IPS-15b (cell line): Measurements from ENCODE around the gene THAP4.
A peak's percentile ranks its signal among the peaks of the same experiment; 100 is the strongest.

Experiments
- H3K27me3 ChIP-seq: one replicate; pipeline ENCODE4 v1.6.1; 2013; ENCODE audit warnings: low read length; ENCODE audit not compliant: control insufficient read depth, insufficient read depth
- H3K36me3 ChIP-seq: one replicate; pipeline ENCODE4 v1.6.1; 2013; ENCODE audit warnings: low read length; ENCODE audit not compliant: control insufficient read depth, insufficient read depth
- H3K4me1 ChIP-seq: one replicate; pipeline ENCODE4 v1.6.1; 2013; ENCODE audit warnings: mild to moderate bottlenecking, low read length; ENCODE audit not compliant: control insufficient read depth, insufficient read depth
- H3K4me3 ChIP-seq: one replicate; pipeline ENCODE4 v1.5.1; 2013; ENCODE audit warnings: low read depth, low read length
- H3K9ac ChIP-seq: one replicate; pipeline ENCODE4 v1.6.1; 2013; ENCODE audit warnings: low read depth, mild to moderate bottlenecking, low read length
- H3K9me3 ChIP-seq: one replicate; pipeline ENCODE4 v1.6.1; 2013; ENCODE audit warnings: mild to moderate bottlenecking, low read length; ENCODE audit not compliant: control insufficient read depth, insufficient read depth

THAP4 gene

GRCh38 chr2:241637018-241637794 lies at the start of gene THAP4, which contains the start of gene ATG4B:
Gene THAP4 (minus strand): TSS chr2:241637158. CDS start chr2:241637017, 141 bp downstream.
Gene ATG4B (plus strand): TSS chr2:241637693. CDS start chr2:241637715, 22 bp downstream.
- Histone ChIP-seq H3K4me1 (peaks cover 3% of the 10 kb centered on the region), H3K9ac (peak within 1 kb of the TSS; percentile 98), H3K27me3 (no peaks in the 10 kb centered on the region), H3K4me3 (peak within 1 kb of the TSS; percentile 96), H3K36me3 (peaks cover 22% of the 10 kb centered on the region), H3K9me3 (no peaks in the 10 kb centered on the region)

GRCh38 chr2:241686324-241686649 lies 49.3 kb upstream of the THAP4 start:
- peak overlapping the region; percentile 93 for H3K9ac ChIP-seq
- no peaks in the 10 kb centered on the region for H3K9me3 ChIP-seq
- no peaks in the 10 kb centered on the region for H3K27me3 ChIP-seq
- H3K36me3 ChIP-seq, result peaks cover 12% of the 10 kb centered on the region
- peak overlapping the region; percentile 91 for H3K4me3 ChIP-seq
- peaks cover 5% of the 10 kb centered on the region for H3K4me1 ChIP-seq

- Histone ChIP-seq H3K4me1 (peaks cover 3% of the 10 kb centered on the region), H3K9me3 (no peaks in the 10 kb centered on the region), H3K27me3 (no peaks in the 10 kb centered on the region), H3K4me3 (no peak overlapping the region), H3K9ac (no peak overlapping the region), H3K36me3 (peaks cover 45% of the 10 kb centered on the region)
Observed at GRCh38 chr2:241680827-241681599, 44.1 kb upstream of the THAP4 start.

- H3K9ac ChIP-seq, result no peak overlapping the region
- H3K36me3 ChIP-seq, result peaks cover 49% of the 10 kb centered on the region
- H3K9me3 ChIP-seq, result no peaks in the 10 kb centered on the region
- no peak overlapping the region for H3K4me3 ChIP-seq
- H3K27me3 ChIP-seq, result no peaks in the 10 kb centered on the region
- H3K4me1 ChIP-seq, result no peaks in the 10 kb centered on the region
Observed at GRCh38 chr2:241680044-241680443, 43.1 kb upstream of the THAP4 start.

GRCh38 chr2:241678784-241679540 lies 42.0 kb upstream of the THAP4 start:
- Histone ChIP-seq H3K9ac (no peak overlapping the region), H3K36me3 (peaks cover 47% of the 10 kb centered on the region), H3K4me3 (no peak overlapping the region), H3K9me3 (no peaks in the 10 kb centered on the region), H3K27me3 (no peaks in the 10 kb centered on the region), H3K4me1 (no peaks in the 10 kb centered on the region)

- no peak overlapping the region for H3K4me3 ChIP-seq
- H3K9me3 ChIP-seq, result no peaks in the 10 kb centered on the region
- H3K27me3 ChIP-seq, result no peaks in the 10 kb centered on the region
- H3K9ac ChIP-seq, result no peak overlapping the region
- H3K36me3 ChIP-seq, result peaks cover 47% of the 10 kb centered on the region
- no peaks in the 10 kb centered on the region for H3K4me1 ChIP-seq
Observed at GRCh38 chr2:241678307-241678706, 41.3 kb upstream of the THAP4 start.

- Histone ChIP-seq H3K4me1 (no peaks in the 10 kb centered on the region), H3K36me3 (peaks cover 44% of the 10 kb centered on the region), H3K9me3 (no peaks in the 10 kb centered on the region), H3K4me3 (no peak overlapping the region), H3K9ac (no peak overlapping the region), H3K27me3 (no peaks in the 10 kb centered on the region)
Observed at GRCh38 chr2:241677392-241677791, 40.4 kb upstream of the THAP4 start.

GRCh38 chr2:241676665-241677064 lies 39.7 kb upstream of the THAP4 start:
- no peaks in the 10 kb centered on the region for H3K4me1 ChIP-seq
- no peak overlapping the region for H3K4me3 ChIP-seq
- no peaks in the 10 kb centered on the region for H3K27me3 ChIP-seq
- no peaks in the 10 kb centered on the region for H3K9me3 ChIP-seq
- no peak overlapping the region for H3K9ac ChIP-seq
- peaks cover 51% of the 10 kb centered on the region for H3K36me3 ChIP-seq

GRCh38 chr2:241675885-241676284 lies 38.9 kb upstream of the THAP4 start:
- H3K4me3 ChIP-seq, result no peak overlapping the region
- H3K27me3 ChIP-seq, result no peaks in the 10 kb centered on the region
- no peaks in the 10 kb centered on the region for H3K4me1 ChIP-seq
- H3K9ac ChIP-seq, result no peak overlapping the region
- peaks cover 50% of the 10 kb centered on the region for H3K36me3 ChIP-seq
- no peaks in the 10 kb centered on the region for H3K9me3 ChIP-seq

GRCh38 chr2:241673797-241674725 lies 37.1 kb upstream of the THAP4 start:
- Histone ChIP-seq H3K9me3 (no peaks in the 10 kb centered on the region), H3K27me3 (no peaks in the 10 kb centered on the region), H3K9ac (no peak overlapping the region), H3K4me3 (no peak overlapping the region), H3K4me1 (no peaks in the 10 kb centered on the region), H3K36me3 (peaks cover 47% of the 10 kb centered on the region)

- Histone ChIP-seq H3K36me3 (peaks cover 49% of the 10 kb centered on the region), H3K4me3 (no peak overlapping the region), H3K9ac (no peak overlapping the region), H3K4me1 (no peaks in the 10 kb centered on the region), H3K9me3 (no peaks in the 10 kb centered on the region), H3K27me3 (no peaks in the 10 kb centered on the region)
Observed at GRCh38 chr2:241673189-241673663, 36.3 kb upstream of the THAP4 start.
